Body of pancreas (tissue), 4 donors: ENCODE results near the gene KLF15. TPM values are rescaled to one million over a fixed set of nuclear protein-coding genes. Genes with fewer than 3 reads are reported as not detected.

ENCODE experiments used
- ATAC-seq: fragments of 150-250 bp; one replicate; pipeline ENCODE4 v1.9.1; 2016
- DNase-seq, 4 donors: peaks; one replicate each; pipeline ENCODE4 v3.0.0-alpha.2; 2019
- H3K27ac ChIP-seq, 4 donors: fragments of 200-600 bp; sonication (generic); 1 replicate in 3 of 4; 2 replicates in 1 of 4; pipeline versions ENCODE4 v1.5.1 to v1.6.1; 2016 to 2019; ENCODE audit warnings: mild to moderate bottlenecking in 1 of 4, mixed read lengths in 1 of 4, moderate library complexity in 1 of 4
- H3K27me3 ChIP-seq, 2 donors: fragments of 200-600 bp; sonication (generic); one replicate each; pipeline ENCODE4 v1.6.0; 2016; ENCODE audit warnings: mild to moderate bottlenecking in 1 of 2
- H3K36me3 ChIP-seq, 2 donors: fragments of 200-600 bp; sonication (generic); replicated peaks in 1 of 2; 2 replicates each; pipeline ENCODE4 v1.5.1; 2016; ENCODE audit warnings: low read depth in 2 of 2; ENCODE audit not compliant: insufficient read depth in 1 of 2
- H3K4me1 ChIP-seq: fragments of 200-600 bp; sonication (generic); one replicate; pipeline ENCODE4 v1.6.0; 2016
- H3K4me3 ChIP-seq, 2 donors: fragments of 200-600 bp; sonication (generic); 1 replicate in 1 of 2; 2 replicates in 1 of 2; pipeline ENCODE4 v1.5.1; 2016 to 2019
- H3K9me3 ChIP-seq, 3 donors: fragments of 200-600 bp; sonication (generic); 1 replicate in 2 of 3; 2 replicates in 1 of 3; pipeline ENCODE4 v1.5.1; 2016
- POLR2A ChIP-seq, 3 donors: fragments of 450-650 bp; IDR thresholded peaks; one replicate each; pipeline ENCODE4 v1.6.1; 2016; ENCODE audit warnings: antibody characterized with exemption in 3 of 3, mild to moderate bottlenecking in 2 of 3
- WGBS, 2 donors: methylation state at CpG; one replicate each; pipeline ENCODE4 v1.1.5; 2017; 5-methylcytosine and 5-hydroxymethylcytosine counted together
- intact Hi-C: fragments of 100-400 bp; cut with DNase I; formaldehyde crosslinking; loops from one replicate; pipeline ENCODE4 v1.15.1; 2023
- total RNA-seq, 2 donors: library from RNA; depleted of rRNA; stranded (reverse); fragments of >200 nt; gene quantifications; one replicate each; pipeline ENCODE4 v1.1.0, GENCODE V29; 2016
- TF ChIP-seq, protein P1 (sequence below), 7 experiments: fragments of 450-650 bp in 4 of 7; fragments of 200-600 bp in 3 of 7; sonication (generic) in 3 of 7; IDR thresholded peaks; one replicate each; pipeline ENCODE4 v1.5.1; 2016 to 2019; ENCODE audit warnings: antibody characterized with exemption in 7 of 7

Gene KLF15
- total RNA-seq, 2 donors from 2014 or later, result 37.4 to 40.2 TPM

DNA sequence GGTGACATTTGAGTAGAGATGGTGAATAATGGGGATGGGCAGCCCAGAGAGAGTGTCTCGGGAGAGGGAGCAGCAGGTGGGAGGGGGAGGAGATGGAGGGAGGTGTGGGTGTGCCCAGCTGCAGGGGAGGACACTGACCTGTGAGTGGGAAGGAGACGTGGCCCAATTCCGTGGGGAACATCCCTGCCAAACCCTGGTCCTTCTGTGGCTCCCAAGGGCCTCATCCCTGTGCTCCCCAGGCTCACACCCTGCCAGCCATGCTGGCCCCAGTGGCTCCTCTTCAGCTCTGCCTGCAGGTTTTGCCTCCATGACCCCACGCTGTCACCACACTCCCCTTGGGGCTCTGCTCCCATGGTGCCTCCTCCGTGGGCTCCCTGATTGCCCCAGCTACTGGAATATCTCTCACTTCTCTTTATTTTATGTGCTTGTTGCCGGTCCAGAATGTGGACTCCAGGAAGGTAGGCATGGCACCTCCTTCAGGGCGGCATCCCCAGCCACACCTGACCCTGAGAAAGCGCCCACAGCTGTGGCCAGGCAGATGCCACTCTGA lies 44.5 kb upstream of the KLF15 start:
- 70 to 71% methylated on average over 8 of the region's 8 CpGs for WGBS, 2 donors
- ATAC-seq, result no peak

DNA sequence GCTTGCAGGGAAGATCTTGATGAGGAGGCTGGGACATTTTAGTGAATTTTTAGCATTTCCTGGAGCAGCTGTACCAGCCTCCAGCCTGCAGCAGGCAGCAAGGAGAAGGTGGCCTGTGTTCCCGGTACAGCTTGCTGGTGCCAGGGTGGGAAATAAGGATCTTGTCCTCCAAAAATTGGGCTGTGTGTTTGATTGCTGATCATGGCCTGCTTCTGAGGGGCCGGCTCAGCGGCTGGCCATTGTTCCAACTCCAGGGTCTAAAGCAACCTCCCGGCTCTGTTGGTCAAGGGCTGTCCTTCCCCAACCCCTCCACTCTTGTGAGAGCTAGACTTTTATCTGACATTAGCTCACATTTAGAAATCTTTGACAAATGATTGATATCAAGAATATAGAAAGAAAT lies 42.5 kb upstream of the KLF15 start:
- intact Hi-C loops, result loop anchor here (5.0 kb wide), 1 partner anchor 142 kb away; no protein-coding TSS in a partner anchor
- no peak for ATAC-seq
- H3K27ac ChIP-seq, result no peak overlapping the region

More for the DNA sequence above, 44.5 kb upstream of the KLF15 start:
- Histone ChIP-seq H3K4me3 (no peak overlapping the region), H3K4me1 (no peaks in the 10 kb centered on the region), H3K36me3 (no peaks in the 10 kb centered on the region), H3K9me3 (no peaks in the 10 kb centered on the region), H3K27me3 (no peaks in the 10 kb centered on the region), H3K27ac (no peak overlapping the region)
- DNase-seq, result no peak
- intact Hi-C loops, result no loop called here
- no peak for TF ChIP-seq POLR2A (IDR thresholded peaks at IDR 0.05)
- TF ChIP-seq, protein P1, sequence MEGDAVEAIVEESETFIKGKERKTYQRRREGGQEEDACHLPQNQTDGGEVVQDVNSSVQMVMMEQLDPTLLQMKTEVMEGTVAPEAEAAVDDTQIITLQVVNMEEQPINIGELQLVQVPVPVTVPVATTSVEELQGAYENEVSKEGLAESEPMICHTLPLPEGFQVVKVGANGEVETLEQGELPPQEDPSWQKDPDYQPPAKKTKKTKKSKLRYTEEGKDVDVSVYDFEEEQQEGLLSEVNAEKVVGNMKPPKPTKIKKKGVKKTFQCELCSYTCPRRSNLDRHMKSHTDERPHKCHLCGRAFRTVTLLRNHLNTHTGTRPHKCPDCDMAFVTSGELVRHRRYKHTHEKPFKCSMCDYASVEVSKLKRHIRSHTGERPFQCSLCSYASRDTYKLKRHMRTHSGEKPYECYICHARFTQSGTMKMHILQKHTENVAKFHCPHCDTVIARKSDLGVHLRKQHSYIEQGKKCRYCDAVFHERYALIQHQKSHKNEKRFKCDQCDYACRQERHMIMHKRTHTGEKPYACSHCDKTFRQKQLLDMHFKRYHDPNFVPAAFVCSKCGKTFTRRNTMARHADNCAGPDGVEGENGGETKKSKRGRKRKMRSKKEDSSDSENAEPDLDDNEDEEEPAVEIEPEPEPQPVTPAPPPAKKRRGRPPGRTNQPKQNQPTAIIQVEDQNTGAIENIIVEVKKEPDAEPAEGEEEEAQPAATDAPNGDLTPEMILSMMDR (IDR thresholded peaks at IDR 0.05), result no peak

DNA sequence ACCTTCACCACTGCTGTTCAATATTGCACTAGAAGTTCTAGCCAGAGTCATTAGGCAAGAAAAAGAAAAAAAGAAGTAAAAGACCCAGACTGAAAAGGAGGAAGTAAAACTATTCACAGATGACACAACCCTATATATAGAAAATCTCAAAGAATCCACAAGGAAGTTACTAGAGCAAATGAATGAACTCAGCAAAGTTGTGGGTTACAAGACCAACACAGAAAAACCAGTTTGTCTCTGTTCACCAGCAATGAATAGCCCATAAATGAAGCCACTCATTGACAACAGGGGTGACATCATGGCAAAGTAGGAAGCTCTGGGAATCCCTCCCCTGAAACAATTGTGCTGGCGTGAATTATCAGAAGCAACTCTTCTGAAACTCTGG lies 42.1 kb upstream of the KLF15 start:
- no peaks in the 10 kb centered on the region for H3K27me3 ChIP-seq
- no peak overlapping the region for H3K27ac ChIP-seq
- H3K4me1 ChIP-seq, result peaks cover 7% of the 10 kb centered on the region
- no peaks in the 10 kb centered on the region for H3K9me3 ChIP-seq
- no peaks in the 10 kb centered on the region for H3K36me3 ChIP-seq
- H3K4me3 ChIP-seq, result no peak overlapping the region
- DNase-seq, result no peak
- no peak for ATAC-seq
- 80 to 81% methylated on average over 1 of the region's 1 CpG for WGBS, 2 donors
- intact Hi-C loops, result loop anchor here (5.0 kb wide), 1 partner anchor 142 kb away; no protein-coding TSS in a partner anchor
- no peak for TF ChIP-seq POLR2A (IDR thresholded peaks at IDR 0.05)
- TF ChIP-seq, protein P1 (IDR thresholded peaks at IDR 0.05), result no peak

More for the DNA sequence above, 42.5 kb upstream of the KLF15 start:
- peaks cover 3% of the 10 kb centered on the region for H3K4me1 ChIP-seq
- H3K27me3 ChIP-seq, result no peaks in the 10 kb centered on the region
- TF ChIP-seq POLR2A (IDR thresholded peaks at IDR 0.05), result no peak
- TF ChIP-seq, protein P1 (IDR thresholded peaks at IDR 0.05), result no peak
- no peaks in the 10 kb centered on the region for H3K36me3 ChIP-seq
- H3K4me3 ChIP-seq, result no peak overlapping the region
- H3K9me3 ChIP-seq, result no peaks in the 10 kb centered on the region
- WGBS, 2 donors, result 90 to 96% methylated on average over 4 of the region's 4 CpGs
- DNase-seq, result no peak

DNA sequence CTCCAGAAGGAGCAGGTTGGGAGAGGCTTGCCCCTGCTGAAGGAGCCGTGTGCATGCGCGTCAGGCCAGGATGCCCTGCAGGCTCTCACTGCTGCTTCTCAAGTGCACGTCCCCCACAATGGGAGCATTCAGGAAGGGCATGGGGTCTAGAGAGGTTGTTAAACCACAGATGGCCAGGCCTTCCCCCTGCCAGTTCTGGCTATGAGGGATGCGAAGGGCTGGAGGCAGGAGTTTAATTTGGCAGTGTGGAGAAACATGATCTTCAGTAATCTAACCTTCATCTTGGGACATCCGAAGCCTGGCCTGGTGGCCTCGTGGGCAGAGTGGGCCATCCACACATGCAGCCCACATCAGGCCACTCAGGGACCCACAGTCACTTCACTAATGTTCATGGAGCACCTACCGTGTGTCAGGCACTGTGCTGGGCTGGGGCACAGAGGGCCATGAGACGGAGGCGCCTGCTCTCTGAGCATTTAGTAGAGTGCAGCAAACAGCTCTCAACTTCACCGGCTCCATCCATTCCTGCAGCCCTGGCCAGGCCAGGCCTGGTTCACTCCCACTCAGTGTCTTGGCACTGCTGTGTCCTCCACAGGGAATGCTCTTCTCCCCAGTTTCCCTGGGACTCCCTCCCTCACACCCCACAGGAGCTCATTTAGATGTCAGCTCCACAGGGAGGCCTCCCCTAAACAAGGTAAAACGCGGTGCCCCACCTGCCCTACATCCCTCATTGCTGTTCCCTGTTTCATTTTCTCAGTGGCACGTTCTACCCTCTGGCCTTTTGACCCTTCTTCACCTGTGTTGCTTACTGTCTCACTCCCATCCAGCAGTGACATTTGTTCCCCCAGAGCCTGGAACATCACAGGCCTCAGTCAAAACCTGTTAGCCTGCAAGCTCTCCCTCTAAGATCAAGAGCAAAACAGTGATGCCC lies 41.5 kb upstream of the KLF15 start:
- H3K4me3 ChIP-seq, result no peak overlapping the region
- peaks cover 7% of the 10 kb centered on the region for H3K4me1 ChIP-seq
- no peak for DNase-seq
- intact Hi-C loops, result loop anchor here (5.0 kb wide), 1 partner anchor 141 kb away; no protein-coding TSS in a partner anchor
- no peaks in the 10 kb centered on the region for H3K36me3 ChIP-seq
- H3K9me3 ChIP-seq, result no peaks in the 10 kb centered on the region
- H3K27ac ChIP-seq, result no peak overlapping the region
- no peaks in the 10 kb centered on the region for H3K27me3 ChIP-seq
- TF ChIP-seq, protein P1 (IDR thresholded peaks at IDR 0.05), result no peak
- 87 to 89% methylated on average over 12 to 14 of the region's 14 CpGs for WGBS, 2 donors
- no peak for ATAC-seq
